GM19351 (cell line): ENCODE measurements around the gene TMEM86A.

Experiments
- ATAC-seq: cut with Tn5 transposase; IDR thresholded peaks from one replicate; pipeline ENCODE4 v1.9.1; 2021; ENCODE audit warnings: mild to moderate bottlenecking, moderate library complexity; ENCODE audit not compliant: unreplicated experiment

TMEM86A gene

GRCh38 chr11:18722293-18722637 is 23.7 kb downstream of the TMEM86A start:
- ATAC-seq = peak; percentile 20

- ATAC-seq = no peak
Measured at GRCh38 chr11:18723991-18724390, 25.4 kb downstream of the TMEM86A start.

DNA sequence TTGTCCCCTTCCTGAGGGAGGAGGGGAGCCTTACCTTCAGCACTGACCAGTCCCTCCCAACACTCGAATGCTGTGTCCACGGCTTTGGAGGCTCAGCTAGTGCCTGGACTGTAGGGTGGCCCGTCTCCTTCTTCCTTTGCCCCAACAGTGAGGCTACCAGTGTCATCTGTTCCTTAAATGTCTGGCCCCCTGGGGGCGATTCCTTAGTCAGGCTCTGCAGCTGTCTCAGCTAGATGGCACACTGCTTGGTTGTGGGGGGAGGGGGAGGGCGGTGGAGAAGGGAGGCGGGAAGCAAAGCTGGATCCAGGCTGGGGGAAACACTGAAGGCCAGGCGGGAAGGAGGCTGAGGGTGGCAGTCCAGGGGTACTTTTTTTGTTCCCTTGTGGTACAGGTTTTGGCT is 27.5 kb downstream of the TMEM86A start, which contains the start of gene IGSF22:
Gene IGSF22, minus strand, starts transcription at position 149 of the 400 bp plus-strand sequence. CDS start 1,952 bp downstream, outside the sequence.
- no peak for ATAC-seq

DNA sequence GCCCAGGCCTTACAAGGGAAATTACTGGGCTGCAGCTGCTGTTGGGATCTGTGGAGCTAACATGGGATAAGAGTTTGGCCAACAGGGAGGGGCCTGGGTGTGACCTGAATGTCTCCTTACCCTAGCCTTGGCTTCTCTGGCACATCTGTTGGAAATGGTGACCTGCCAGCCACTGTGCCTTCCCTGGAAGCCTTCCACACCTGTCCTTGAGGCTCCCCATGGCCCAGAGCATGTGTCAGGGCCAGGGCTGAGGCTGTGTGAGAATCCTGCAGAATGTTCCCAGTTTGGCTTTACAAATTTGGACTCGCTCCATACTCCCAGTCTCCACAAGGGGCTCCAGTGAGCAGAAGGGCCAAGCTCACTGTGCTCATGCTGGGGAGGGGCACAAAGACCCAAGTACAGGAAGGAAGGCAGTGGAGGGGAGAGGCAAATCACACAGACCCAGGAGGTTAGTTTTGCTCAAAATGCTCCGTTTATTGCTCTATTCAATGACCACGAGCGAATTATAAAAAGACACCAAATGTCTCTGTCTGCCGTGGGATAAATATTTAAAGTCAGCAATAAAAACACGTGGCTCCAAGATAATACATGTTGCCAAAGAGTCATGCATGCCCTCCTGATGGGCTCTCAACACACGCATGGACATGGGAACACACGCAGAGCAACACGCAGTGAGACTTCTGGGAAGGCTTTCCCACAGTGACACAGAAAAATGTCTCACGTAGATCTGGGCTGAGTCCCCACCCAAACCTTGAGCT is 29.1 kb downstream of the TMEM86A start:
- peak; percentile 54 for ATAC-seq

- no peak for ATAC-seq
Measured at GRCh38 chr11:18728658-18729057, 30.1 kb downstream of the TMEM86A start.

DNA sequence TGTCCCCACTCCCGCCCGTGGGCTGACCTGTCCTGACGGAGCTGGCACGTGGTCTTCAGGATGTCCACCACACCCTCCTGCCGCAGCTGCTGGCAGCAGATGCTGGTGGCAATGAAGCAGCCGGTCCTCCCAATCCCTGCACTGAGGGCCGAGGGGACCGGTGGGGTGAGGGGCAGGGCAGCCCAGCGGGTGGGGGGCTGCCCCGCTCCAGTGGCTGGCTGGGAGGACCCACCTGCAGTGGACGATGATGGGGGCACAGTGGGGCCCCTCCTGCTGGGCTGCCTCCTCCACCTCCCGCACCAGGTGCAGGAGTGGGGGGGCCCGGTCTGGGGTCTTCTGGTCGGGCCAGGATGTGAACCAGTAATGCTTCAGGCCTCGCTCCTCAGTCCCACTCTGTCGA is 30.8 kb downstream of the TMEM86A start:
- no peak for ATAC-seq

DNA sequence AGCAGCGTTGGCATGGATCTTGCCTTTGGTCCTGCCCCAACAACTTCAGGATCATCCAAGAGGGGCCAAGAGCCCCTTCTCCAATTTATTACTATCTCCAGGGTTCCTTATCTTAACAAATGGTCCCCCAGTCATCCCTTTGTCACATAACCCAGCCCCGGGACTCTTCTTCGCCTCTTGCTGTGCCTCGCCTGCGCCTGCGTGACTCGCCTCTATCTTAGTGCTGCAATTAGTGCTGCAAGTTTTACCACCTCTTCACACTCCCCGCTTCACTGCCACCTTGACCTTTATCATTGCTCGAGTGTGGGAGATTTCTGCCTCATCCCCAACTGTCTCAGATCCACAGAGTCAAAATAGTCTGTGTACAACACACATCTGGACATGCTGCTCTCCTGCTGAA is 31.4 kb downstream of the TMEM86A start:
- ATAC-seq = no peak

DNA sequence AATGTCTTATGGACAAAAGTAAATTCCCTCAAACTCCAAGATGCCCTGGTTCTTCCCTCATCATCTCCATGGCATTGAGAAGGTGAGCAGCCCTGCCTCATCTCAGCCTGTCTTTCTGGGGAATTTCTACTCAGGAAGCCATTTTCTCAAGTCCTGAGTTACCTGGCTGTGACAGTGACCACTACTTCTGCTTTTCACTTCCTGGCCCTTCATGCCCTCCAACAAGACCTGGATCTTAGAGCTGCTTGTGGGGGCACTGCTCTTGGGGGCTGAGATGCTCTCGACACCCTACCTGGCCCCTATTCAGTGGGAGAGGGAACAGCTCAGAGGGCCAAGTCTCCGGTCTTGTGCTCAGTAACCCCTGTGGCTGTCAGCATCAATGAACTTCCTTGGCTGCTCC is 32.9 kb downstream of the TMEM86A start:
- peak; percentile 35 for ATAC-seq

DNA sequence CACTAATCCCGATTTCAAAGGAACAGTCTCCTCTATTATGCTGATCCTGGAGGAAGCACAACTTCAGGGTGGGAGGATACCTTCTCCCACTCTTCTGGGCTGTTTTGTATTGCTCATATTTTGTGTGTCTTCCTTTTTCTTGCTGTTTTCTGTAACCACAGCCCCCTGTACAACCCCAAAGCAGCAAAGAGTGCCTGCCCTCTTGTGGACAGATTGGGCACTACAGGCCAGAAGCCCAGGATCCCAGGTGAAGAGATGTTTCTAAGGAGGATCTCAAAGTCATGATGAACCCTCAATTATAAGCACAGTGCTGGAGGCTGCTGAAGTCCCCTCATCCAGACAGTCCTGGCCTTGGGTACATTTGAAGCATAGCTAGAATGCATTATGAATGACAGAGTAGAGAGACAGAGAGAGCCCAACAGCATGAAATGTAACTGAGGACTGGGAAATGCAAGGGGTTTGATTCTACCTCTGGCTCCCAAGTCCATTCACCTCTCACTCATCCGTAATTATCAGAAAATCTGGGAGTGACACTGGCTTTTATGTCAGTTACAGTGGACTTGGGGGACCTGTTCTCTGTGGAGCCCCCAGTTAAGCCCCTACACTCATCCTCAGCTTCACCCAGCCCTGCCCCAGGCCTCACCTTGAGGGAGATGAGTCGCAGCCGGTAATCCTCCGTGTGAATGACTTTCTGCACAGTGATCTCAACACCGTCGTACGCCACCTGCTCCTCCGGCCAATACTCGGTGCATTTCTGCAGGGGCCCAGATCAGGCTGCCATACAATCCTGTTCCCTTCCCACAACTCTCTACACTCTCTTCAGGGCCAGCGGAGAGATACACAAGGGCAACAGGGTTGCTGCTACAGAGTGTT is 33.6 kb downstream of the TMEM86A start:
- ATAC-seq = peak; percentile 70

DNA sequence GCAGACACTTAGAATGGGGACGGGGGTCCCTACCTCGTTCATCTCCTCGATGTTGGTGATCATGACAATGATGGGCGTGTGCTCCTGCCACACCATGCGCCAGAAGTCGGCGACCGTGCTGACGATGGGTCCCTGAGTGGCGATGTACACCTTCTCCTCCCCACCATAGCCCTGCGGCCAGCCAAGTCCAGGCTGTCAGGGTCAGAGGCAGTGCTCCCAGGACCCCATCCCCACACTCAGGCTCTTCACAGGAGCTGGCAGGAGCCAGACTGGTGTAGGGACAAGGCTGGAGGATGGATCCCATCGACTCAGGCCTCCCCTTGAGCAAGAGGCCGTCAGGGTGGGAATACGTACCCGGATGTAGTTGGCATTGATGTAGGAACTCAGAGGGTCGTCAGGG is 34.6 kb downstream of the TMEM86A start:
- no peak for ATAC-seq

DNA sequence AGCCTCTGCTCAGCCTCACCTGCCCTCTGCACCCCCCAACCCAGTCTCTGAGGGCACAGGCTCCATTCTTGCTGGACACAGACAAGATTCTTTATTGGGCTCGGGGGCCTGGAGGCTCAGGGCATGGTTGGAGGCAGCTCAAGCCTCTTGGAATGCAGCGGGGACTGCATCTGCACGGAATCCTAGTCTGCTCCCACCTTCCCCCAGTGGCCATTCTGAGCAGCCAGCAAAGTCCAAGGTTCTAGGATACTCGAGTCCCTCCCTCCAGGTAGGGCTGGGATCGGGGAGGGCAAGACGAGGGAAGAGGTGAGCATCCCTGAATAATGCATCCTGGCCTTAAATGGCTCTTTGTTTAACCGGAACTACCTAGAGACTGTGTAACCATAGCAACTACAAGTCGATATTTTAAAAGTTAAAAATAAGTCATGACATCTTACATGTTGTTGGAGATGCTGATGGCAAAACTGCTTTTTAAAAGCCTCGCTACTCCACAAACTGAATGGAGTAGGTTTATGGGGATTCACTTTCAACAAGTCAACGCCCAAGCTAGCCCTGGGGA is 38.1 kb downstream of the TMEM86A start:
- ATAC-seq = no peak

DNA sequence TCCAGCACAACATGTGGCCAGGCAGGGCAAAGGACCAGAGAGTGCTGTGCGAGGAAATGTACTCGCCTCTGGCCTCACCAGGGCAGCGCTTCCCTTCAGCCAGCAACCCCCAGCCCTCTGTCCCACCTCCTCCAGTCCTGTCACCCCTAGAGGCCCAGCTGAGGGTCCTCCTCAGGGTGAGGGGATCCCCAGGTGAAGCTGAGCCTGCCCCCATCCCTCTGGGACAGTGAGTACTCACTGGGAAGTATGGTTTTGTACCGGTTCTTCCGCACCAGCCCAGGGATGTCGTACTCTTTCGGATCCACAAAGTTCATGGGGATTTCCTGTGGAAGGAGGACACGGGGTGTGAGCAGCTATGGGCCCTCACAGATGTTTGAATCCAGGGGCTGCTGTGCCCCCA is 39.1 kb downstream of the TMEM86A start:
- no peak for ATAC-seq

DNA sequence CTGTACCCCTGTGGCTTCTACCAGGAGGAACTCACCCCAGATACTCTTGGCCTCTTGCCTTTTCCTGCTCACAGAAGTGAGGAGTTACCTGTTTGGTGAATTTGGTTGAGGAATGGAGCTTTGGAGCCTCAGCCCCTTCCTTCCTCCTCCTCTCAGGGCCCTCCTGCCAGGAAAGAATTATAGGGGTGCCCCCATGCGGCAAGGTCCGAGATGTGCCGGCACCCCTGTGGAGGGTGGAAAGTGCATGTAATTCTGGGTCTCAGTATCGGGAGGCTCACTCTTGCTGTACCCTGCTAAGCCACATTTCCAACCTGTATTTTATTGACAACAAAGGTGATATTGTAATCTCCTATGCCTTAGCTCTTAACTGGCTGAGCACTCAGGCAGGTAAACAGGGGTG is 41.1 kb downstream of the TMEM86A start:
- ATAC-seq = no peak

DNA sequence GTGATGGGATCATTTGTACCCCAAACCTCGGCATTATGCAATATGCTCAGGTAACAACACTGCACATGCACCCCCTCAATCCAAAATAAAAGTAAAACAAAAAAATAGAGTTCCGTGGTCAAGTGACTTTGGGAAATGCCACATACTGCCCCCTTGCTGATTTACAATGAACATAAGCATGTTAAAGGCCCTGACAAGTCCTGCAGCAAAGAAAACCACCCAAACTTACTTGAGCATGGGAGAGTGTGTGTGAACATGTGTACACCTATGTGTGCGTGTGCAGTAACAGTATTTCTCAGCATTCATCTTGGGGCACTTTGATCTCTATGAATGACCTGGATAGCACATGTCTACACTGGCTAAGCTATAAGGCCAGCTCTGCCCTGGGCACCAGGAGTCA is 43.2 kb downstream of the TMEM86A start:
- no peak for ATAC-seq

- no peak for ATAC-seq
Measured at GRCh38 chr11:18743365-18743764, 44.8 kb downstream of the TMEM86A start.

DNA sequence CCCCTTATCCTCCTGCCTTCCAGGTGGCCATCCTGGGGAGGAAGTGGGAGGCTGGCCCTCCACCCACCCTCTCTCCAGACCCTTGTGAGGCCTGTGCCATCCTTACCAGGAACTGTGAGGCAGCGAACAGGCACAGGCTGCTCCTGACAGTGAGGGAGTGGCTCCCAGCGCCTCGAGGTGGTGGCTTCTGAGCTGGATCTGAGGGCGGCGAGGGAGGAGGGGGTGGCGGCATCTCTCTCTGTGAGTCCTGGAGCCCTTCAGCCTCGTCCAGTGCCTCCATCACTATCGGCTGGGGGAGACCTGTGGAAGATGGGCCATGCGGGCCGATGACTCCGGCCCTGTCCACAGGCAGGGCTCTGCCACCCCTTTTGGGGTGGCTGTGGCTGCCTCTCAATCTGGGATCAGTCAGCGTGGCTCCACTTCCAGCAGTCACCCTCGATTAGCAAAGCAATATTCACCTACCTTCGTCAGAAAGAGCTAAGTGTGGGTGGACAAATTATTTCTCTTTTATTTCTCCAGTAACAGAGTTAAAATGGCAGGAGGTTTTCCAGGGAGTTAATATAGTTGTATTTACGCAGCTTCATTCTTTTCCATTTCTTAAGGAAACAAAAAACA is 45.4 kb downstream of the TMEM86A start:
- ATAC-seq = no peak

DNA sequence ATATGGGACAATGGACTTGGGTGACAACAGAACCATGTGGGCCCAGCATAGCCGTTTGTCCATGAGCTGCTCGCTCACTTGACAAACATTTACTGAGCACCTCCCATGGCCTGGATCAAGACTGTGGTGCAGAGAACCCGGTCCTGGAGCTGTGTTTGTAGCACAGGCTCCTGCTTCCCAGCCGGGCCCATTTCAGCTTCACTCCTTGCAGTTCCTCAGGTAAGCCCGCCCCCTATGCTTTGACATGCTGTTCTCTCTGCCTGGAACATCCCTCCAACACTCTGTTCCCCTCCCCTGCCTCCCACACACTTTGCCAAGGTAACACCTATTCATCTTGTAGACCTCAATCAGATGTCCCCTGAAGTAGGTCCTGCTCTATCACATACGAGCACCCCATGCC is 46.7 kb downstream of the TMEM86A start:
- ATAC-seq = no peak

- ATAC-seq = no peak
Measured at GRCh38 chr11:18748766-18749365, 50.3 kb downstream of the TMEM86A start.

DNA sequence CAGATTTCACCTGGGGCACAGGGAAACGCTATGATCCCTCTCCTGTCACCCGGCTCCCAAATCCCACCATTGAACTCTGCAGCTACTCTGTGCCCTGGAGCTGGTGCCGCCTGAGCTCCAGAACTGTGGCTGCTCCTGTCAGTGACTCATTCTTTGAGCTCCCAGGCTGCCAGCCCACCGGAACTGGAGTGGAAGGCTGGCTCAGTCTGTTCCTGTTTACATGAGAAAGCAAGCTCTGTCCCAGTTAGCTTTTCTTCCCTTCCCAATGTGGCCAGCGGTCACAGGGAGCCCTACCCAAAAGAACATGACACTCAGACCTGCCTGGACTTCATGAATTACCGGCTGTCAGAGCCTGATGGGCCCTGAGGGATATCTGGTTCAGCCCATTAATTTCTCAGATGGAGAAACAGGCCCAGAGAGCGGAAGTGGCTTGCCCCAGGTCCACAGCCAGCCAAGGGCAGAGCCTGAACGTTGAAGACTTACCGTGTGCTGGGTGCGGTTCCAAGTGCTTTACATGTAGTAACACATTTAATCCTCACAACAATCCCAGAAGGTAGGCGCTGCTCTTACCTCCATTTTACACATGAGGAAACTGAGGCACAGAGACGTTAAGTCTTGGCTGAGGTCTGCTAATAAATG is 51.2 kb downstream of the TMEM86A start:
- ATAC-seq = no peak

DNA sequence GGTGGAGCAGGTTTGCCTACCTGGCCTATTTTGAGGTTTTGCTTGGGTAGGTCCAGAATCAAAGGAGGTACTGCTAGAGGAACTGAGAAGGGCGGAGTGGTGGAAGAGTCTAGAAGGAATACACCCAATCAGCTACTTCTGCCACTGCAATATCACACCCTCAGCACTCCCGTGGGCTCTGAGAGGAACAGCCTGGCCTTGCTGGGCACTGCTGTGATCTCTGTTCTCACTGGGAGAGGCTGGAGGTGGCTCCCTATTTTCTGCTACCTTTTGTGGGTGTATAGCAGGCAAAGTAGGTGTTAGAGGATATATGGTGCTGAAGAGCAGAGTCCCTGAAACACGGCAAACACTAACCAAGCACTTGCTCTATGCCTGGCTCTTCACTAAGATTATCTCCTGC is 52.4 kb downstream of the TMEM86A start:
- ATAC-seq = no peak

GRCh38 chr11:18752502-18752901 is 53.9 kb downstream of the TMEM86A start:
- no peak for ATAC-seq
